ENCODE results near the gene CDK13.

DNA sequence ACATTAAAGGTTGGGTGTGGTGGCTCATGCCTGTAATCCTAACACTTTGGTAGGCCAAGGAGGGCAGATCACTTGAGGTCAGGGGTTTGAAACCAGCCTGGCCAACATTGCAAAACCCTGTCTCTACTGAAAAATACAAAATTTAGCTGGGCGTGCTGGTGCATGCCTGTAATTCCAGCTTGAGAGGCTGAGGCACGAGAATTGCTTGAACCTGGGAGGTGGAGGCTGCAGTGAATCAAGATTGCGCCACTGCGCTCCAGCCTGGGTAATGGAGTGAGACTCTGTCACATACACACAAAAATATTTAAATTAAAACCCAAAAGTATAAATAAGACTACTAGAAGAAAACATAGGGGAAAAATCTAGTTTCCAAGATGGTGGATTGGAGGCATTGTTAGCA is 41.9 kb upstream of the CDK13 start:
- TF ChIP-seq, protein P1, sequence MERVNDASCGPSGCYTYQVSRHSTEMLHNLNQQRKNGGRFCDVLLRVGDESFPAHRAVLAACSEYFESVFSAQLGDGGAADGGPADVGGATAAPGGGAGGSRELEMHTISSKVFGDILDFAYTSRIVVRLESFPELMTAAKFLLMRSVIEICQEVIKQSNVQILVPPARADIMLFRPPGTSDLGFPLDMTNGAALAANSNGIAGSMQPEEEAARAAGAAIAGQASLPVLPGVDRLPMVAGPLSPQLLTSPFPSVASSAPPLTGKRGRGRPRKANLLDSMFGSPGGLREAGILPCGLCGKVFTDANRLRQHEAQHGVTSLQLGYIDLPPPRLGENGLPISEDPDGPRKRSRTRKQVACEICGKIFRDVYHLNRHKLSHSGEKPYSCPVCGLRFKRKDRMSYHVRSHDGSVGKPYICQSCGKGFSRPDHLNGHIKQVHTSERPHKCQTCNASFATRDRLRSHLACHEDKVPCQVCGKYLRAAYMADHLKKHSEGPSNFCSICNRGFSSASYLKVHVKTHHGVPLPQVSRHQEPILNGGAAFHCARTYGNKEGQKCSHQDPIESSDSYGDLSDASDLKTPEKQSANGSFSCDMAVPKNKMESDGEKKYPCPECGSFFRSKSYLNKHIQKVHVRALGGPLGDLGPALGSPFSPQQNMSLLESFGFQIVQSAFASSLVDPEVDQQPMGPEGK (CRISPR knock-in tag; IDR thresholded peaks at IDR 0.05; ENCODE audit: borderline replicate concordance), result no peak
- TF ChIP-seq GLIS3 (CRISPR knock-in tag; IDR thresholded peaks at IDR 0.05) (no peak), BACH2 (CRISPR knock-in tag; IDR thresholded peaks at IDR 0.05; ENCODE audit: borderline replicate concordance) (no peak), ZFP30 (CRISPR knock-in tag; IDR thresholded peaks at IDR 0.05) (no peak), PPARA (CRISPR knock-in tag; IDR thresholded peaks at IDR 0.05; ENCODE audit: borderline replicate concordance) (no peak), ISL1 (CRISPR knock-in tag; IDR thresholded peaks at IDR 0.05) (no peak), RARB (CRISPR knock-in tag; IDR thresholded peaks at IDR 0.05) (no peak), ZNF8 (CRISPR knock-in tag; IDR thresholded peaks at IDR 0.05) (no peak), ARNTL (CRISPR knock-in tag; IDR thresholded peaks at IDR 0.05; ENCODE audit: borderline replicate concordance, low read depth) (no peak), SNAI2 (CRISPR knock-in tag; IDR thresholded peaks at IDR 0.05) (no peak), ZNF565 (CRISPR knock-in tag; conservative IDR thresholded peaks at IDR 0.05; ENCODE audit: low read depth) (no peak), ZFP3 (CRISPR knock-in tag; IDR thresholded peaks at IDR 0.05) (no peak), TCF4 (CRISPR knock-in tag; IDR thresholded peaks at IDR 0.05; ENCODE audit: borderline replicate concordance) (no peak)
- TF ChIP-seq, protein P2, sequence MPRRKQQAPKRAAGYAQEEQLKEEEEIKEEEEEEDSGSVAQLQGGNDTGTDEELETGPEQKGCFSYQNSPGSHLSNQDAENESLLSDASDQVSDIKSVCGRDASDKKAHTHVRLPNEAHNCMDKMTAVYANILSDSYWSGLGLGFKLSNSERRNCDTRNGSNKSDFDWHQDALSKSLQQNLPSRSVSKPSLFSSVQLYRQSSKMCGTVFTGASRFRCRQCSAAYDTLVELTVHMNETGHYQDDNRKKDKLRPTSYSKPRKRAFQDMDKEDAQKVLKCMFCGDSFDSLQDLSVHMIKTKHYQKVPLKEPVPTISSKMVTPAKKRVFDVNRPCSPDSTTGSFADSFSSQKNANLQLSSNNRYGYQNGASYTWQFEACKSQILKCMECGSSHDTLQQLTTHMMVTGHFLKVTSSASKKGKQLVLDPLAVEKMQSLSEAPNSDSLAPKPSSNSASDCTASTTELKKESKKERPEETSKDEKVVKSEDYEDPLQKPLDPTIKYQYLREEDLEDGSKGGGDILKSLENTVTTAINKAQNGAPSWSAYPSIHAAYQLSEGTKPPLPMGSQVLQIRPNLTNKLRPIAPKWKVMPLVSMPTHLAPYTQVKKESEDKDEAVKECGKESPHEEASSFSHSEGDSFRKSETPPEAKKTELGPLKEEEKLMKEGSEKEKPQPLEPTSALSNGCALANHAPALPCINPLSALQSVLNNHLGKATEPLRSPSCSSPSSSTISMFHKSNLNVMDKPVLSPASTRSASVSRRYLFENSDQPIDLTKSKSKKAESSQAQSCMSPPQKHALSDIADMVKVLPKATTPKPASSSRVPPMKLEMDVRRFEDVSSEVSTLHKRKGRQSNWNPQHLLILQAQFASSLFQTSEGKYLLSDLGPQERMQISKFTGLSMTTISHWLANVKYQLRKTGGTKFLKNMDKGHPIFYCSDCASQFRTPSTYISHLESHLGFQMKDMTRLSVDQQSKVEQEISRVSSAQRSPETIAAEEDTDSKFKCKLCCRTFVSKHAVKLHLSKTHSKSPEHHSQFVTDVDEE (CRISPR knock-in tag; IDR thresholded peaks at IDR 0.05), result no peak
